Measurements from ENCODE around the gene SLC9A1.
A peak's percentile ranks its signal among the peaks of the same experiment; 100 is the strongest.

SLC9A1 gene

GRCh38 chr1:27141266-27142003 lies 13.5 kb downstream of the SLC9A1 start:
- TF ChIP-seq CTCF (conservative IDR thresholded peaks at IDR 0.05; ENCODE audit: low read length) = no peak
- DNase-seq (ENCODE audit: low read depth) = no peak
- no peak overlapping the region for H3K4me3 ChIP-seq (ENCODE audit: low read length)

GRCh38 chr1:27139980-27140379 lies 14.9 kb downstream of the SLC9A1 start:
- no peak overlapping the region for H3K4me3 ChIP-seq (ENCODE audit: low read length)
- no peak for TF ChIP-seq CTCF (conservative IDR thresholded peaks at IDR 0.05; ENCODE audit: low read length)
- no peak for DNase-seq (ENCODE audit: low read depth)

- no peak for TF ChIP-seq CTCF (conservative IDR thresholded peaks at IDR 0.05; ENCODE audit: low read length)
- no peak for DNase-seq (ENCODE audit: low read depth)
- no peak overlapping the region for H3K4me3 ChIP-seq (ENCODE audit: low read length)
Measured at GRCh38 chr1:27138927-27139326, 16.0 kb downstream of the SLC9A1 start.

GRCh38 chr1:27138368-27138767 lies 16.6 kb downstream of the SLC9A1 start:
- no peak for DNase-seq (ENCODE audit: low read depth)
- no peak for TF ChIP-seq CTCF (conservative IDR thresholded peaks at IDR 0.05; ENCODE audit: low read length)
- H3K4me3 ChIP-seq (ENCODE audit: low read length) = no peak overlapping the region

- TF ChIP-seq CTCF (conservative IDR thresholded peaks at IDR 0.05; ENCODE audit: low read length) = no peak
- H3K4me3 ChIP-seq (ENCODE audit: low read length) = no peak overlapping the region
- DNase-seq (ENCODE audit: low read depth) = no peak
Measured at GRCh38 chr1:27137544-27138075, 17.3 kb downstream of the SLC9A1 start.

GRCh38 chr1:27136998-27137542 lies 17.9 kb downstream of the SLC9A1 start:
- no peak for TF ChIP-seq CTCF (conservative IDR thresholded peaks at IDR 0.05; ENCODE audit: low read length)
- no peak for DNase-seq (ENCODE audit: low read depth)
- H3K4me3 ChIP-seq (ENCODE audit: low read length) = no peak overlapping the region

GRCh38 chr1:27136236-27136551 lies 18.7 kb downstream of the SLC9A1 start:
- H3K4me3 ChIP-seq (ENCODE audit: low read length) = no peak overlapping the region
- TF ChIP-seq CTCF (conservative IDR thresholded peaks at IDR 0.05; ENCODE audit: low read length) = no peak
- peak; percentile 21 for DNase-seq (ENCODE audit: low read depth)

Measured in AG10803 (cell line).